Heart left ventricle (tissue), 16 donors: Measurements from ENCODE around the gene KCNS3. TPM values are rescaled to one million over a fixed set of nuclear protein-coding genes. Genes with fewer than 3 reads are reported as not detected.

Experiments used
- ATAC-seq, 4 donors: fragments of 200-7000 bp; cut with Tn5 transposase; one replicate each; pipeline ENCODE4 v1.9.1; 2020 to 2022; ENCODE audit warnings: moderate library complexity in 4 of 4, mild to moderate bottlenecking in 3 of 4, moderate number of reproducible peaks in 1 of 4
- DNase-seq, 5 donors: peaks; one replicate each; pipeline ENCODE4 v3.0.0-alpha.2; 2020
- H3K27ac ChIP-seq, 12 donors: fragments of 200-600 bp; sonication (generic) in 4 of 12; one replicate each; pipeline versions ENCODE4 v1.5.0 to v1.8.0; 2016 to 2022; ENCODE audit warnings: mild to moderate bottlenecking in 2 of 12
- H3K27me3 ChIP-seq, 9 donors: fragments of 200-600 bp; sonication (generic) in 2 of 9; one replicate each; pipeline versions ENCODE4 v1.5.1 to v1.8.0; 2016 to 2022; ENCODE audit warnings: mild to moderate bottlenecking in 3 of 9
- H3K36me3 ChIP-seq, 9 donors: fragments of 200-600 bp; sonication (generic) in 2 of 9; one replicate each; pipeline versions ENCODE4 v1.5.0 to v1.8.0; 2018 to 2022; ENCODE audit warnings: mild to moderate bottlenecking in 2 of 9
- H3K4me1 ChIP-seq, 12 donors: fragments of 200-600 bp; sonication (generic) in 4 of 12; one replicate each; pipeline versions ENCODE4 v1.5.0 to v1.8.0; 2016 to 2022; ENCODE audit warnings: mild to moderate bottlenecking in 3 of 12
- H3K4me3 ChIP-seq, 12 donors: fragments of 200-600 bp; sonication (generic) in 4 of 12; one replicate each; pipeline versions ENCODE4 v1.5.0 to v1.8.0; 2017 to 2022; ENCODE audit warnings: mild to moderate bottlenecking in 9 of 12, moderate library complexity in 4 of 12
- H3K9me3 ChIP-seq, 12 donors: fragments of 200-600 bp; sonication (generic) in 4 of 12; one replicate each; pipeline versions ENCODE4 v1.5.0 to v1.8.0; 2016 to 2022; ENCODE audit warnings: mild to moderate bottlenecking in 1 of 12
- CTCF ChIP-seq, 12 donors: fragments of 200-600 bp; sonication (generic) in 4 of 12; IDR thresholded peaks; one replicate each; pipeline versions ENCODE4 v1.5.0 to v1.8.0; 2018 to 2022; ENCODE audit warnings: antibody characterized with exemption in 12 of 12, mild to moderate bottlenecking in 5 of 12
- POLR2A ChIP-seq, 2 donors: fragments of 450-650 bp; IDR thresholded peaks; one replicate each; pipeline ENCODE4 v1.6.1; 2017; ENCODE audit warnings: antibody characterized with exemption in 2 of 2, mild to moderate bottlenecking in 2 of 2, moderate library complexity in 2 of 2
- WGBS, 4 donors: extraction: QIAGEN DNeasy Blood & Tissue Kit in 2 of 4; methylation state at CpG; one replicate each; pipeline versions ENCODE4 v1.1.5 to v1.1.7; 2013 to 2018; 5-methylcytosine and 5-hydroxymethylcytosine counted together
- intact Hi-C, 10 donors: fragments of 100-400 bp; cut with DNase I; formaldehyde crosslinking; loops; one replicate each; pipeline versions ENCODE4 v1.11.1 to v1.14.2; 2022
- polyA plus RNA-seq, 2 donors: library from polyadenylated mRNA; stranded (reverse); fragments of 200-250 nt; gene quantifications; one replicate each; pipeline ENCODE4 v1.2.3, GENCODE V29; 2013
- total RNA-seq, 9 donors: library from RNA; depleted of rRNA in 2 of 9; stranded (reverse); fragments of >200 nt in 2 of 9; fragmentation: NEBNext Ultra II Directional in 3 of 9; extraction: Animal tissue kit (Norgen Biotek cat#: 25700) in 3 of 9; gene quantifications; one replicate each; pipeline versions ENCODE4 v1.1.0 to v1.2.4, GENCODE V29; 2016 to 2023
- donor health status: ischemic (EF 13 %, LVEDD 7.1; RV severe dilation, severe dysfunction).
- donor health status: healthy with polysubstance abuse.
- donor health status: DM: no; HTN: yes; CAD: no.
- donor health status: DM: no; HTN: no; CAD: no.
- donor health status: ischemic (EF 25% LVEDD 6.9; RV normal size, moderate dysfunction).
- donor health status: ischemic (EF 25% LVEDD 5.7; RV mildly dilated, moderate dysfunction).
- donor health status: healthy.
- donor health status: DM: yes; HTN: yes; CAD: no.
- donor health status: ischemic (EF 35%, LVEDD 5.7; RV mildly dilated, moderate dysfunction).
- donor health status: nonischemic (EF 11% LVEDD 7.7; RV severe dilation, severe dysfunction).
- donor health status: DM: yes; HTN: yes; CAD: no.
- donor health status: PGD.
- donor health status: ischemic (EF 29% LVEDD 5.4; RV normal size, mild dysfunction).
- donor health status: nonischemic (EF 23%, LVEDD 6.1; RV moderate dilation, normal function).

Gene KCNS3
- total and polyA plus RNA-seq, 11 donors: 1.0 to 9.9 (median 2.5) TPM

- peaks cover 0 to 8% (median 0%) of the 10 kb centered on the region in 9 donors for H3K27me3 ChIP-seq
- intact Hi-C loops: loop anchor here in 7 of 10 donors (2.0 to 10.0 kb wide), 6 partner anchors 294 to 525 kb away; no protein-coding TSS in a partner anchor
- WGBS, 4 donors: 65 to 76% (median 70%) methylated on average over 4 of the region's 4 CpGs
- DNase-seq (no peak), ATAC-seq (no peak)
- H3K4me1 ChIP-seq: peaks cover 0 to 6% (median 0%) of the 10 kb centered on the region in 12 donors
- no peak overlapping the region for H3K4me3 ChIP-seq
- H3K27ac ChIP-seq: no peak overlapping the region
- no peaks in the 10 kb centered on the region for H3K9me3 ChIP-seq
- TF ChIP-seq POLR2A (IDR thresholded peaks at IDR 0.05): no peak
- no peak for TF ChIP-seq CTCF (IDR thresholded peaks at IDR 0.05)
- no peaks in the 10 kb centered on the region for H3K36me3 ChIP-seq
Observed at GRCh38 chr2:17853799-17854198, 24.7 kb upstream of the KCNS3 start.

- no peaks in the 10 kb centered on the region for H3K9me3 ChIP-seq
- ATAC-seq: no peak
- no peaks in the 10 kb centered on the region for H3K36me3 ChIP-seq
- DNase-seq: no peak
- H3K4me3 ChIP-seq: no peak overlapping the region
- peaks cover 0 to under 1% (median 0%) of the 10 kb centered on the region in 12 donors for H3K4me1 ChIP-seq
- peaks cover 0 to 17% (median 4%) of the 10 kb centered on the region in 9 donors for H3K27me3 ChIP-seq
- intact Hi-C loops: loop anchor here in 1 of 10 donors (10.0 kb wide), 1 partner anchor 318 kb away; no protein-coding TSS in a partner anchor
- WGBS, 4 donors: 54 to 67% (median 57%) methylated on average over 3 of the region's 3 CpGs
- H3K27ac ChIP-seq: no peak overlapping the region
- TF ChIP-seq CTCF (IDR thresholded peaks at IDR 0.05) (no peak), POLR2A (IDR thresholded peaks at IDR 0.05) (no peak)
Observed at GRCh38 chr2:17857021-17857420, 21.4 kb upstream of the KCNS3 start.

GRCh38 chr2:17858064-17858463 lies 20.4 kb upstream of the KCNS3 start:
- Histone ChIP-seq H3K4me1 (no peaks in the 10 kb centered on the region), H3K9me3 (no peaks in the 10 kb centered on the region), H3K4me3 (no peak overlapping the region), H3K36me3 (no peaks in the 10 kb centered on the region), H3K27ac (no peak overlapping the region), H3K27me3 (peaks cover 0 to 17% (median 4%) of the 10 kb centered on the region in 9 donors)
- intact Hi-C loops: loop anchor here in 1 of 10 donors (10.0 kb wide), 1 partner anchor 317 kb away; no protein-coding TSS in a partner anchor
- ATAC-seq (no peak), DNase-seq (no peak)
- no peak for TF ChIP-seq POLR2A (IDR thresholded peaks at IDR 0.05)
- TF ChIP-seq CTCF (IDR thresholded peaks at IDR 0.05): no peak
- WGBS, 4 donors: 60 to 82% (median 69%) methylated on average over 1 of the region's 1 CpG

- no peak overlapping the region for H3K27ac ChIP-seq
- intact Hi-C loops: no loop called here
- 60 to 86% (median 76%) methylated on average over 4 of the region's 4 CpGs for WGBS, 4 donors
- ATAC-seq: no peak
- DNase-seq: no peak
- H3K4me1 ChIP-seq: no peaks in the 10 kb centered on the region
- H3K27me3 ChIP-seq: peaks cover 0 to 9% (median under 1%) of the 10 kb centered on the region in 9 donors
- TF ChIP-seq CTCF (IDR thresholded peaks at IDR 0.05): no peak
- no peak for TF ChIP-seq POLR2A (IDR thresholded peaks at IDR 0.05)
- no peaks in the 10 kb centered on the region for H3K36me3 ChIP-seq
- H3K4me3 ChIP-seq: no peak overlapping the region
- H3K9me3 ChIP-seq: no peaks in the 10 kb centered on the region
Observed at GRCh38 chr2:17863539-17863938, 14.9 kb upstream of the KCNS3 start.
